ENCODE results near the gene PSMB11.

- TF ChIP-seq CTCF (IDR thresholded peaks at IDR 0.05) (no peak), POLR2A (IDR thresholded peaks at IDR 0.05) (no peak)
Observed at GRCh38 chr14:23034498-23035302, 7.3 kb upstream of the PSMB11 start, which contains the start of gene PSMB5.
